MG63 (cell line): Measurements from ENCODE around the gene SNX25. TPM values are rescaled to one million over a fixed set of nuclear protein-coding genes. Genes with fewer than 3 reads are reported as not detected.
A peak's percentile ranks its signal among the peaks of the same experiment; 100 is the strongest.

ENCODE experiments used
- DNase-seq: peaks from one replicate; pipeline ENCODE4 v3.0.0-alpha.2; 2020
- H3K27me3 ChIP-seq: fragments of 250-450 bp; sonication (Bioruptor Pico); 2 replicates; pipeline ENCODE4 v1.5.1; 2020; ENCODE audit warnings: mild to moderate bottlenecking, moderate library complexity
- H3K36me3 ChIP-seq: fragments of 250-450 bp; sonication (Bioruptor Pico); 2 replicates; pipeline ENCODE4 v1.5.1; 2020; ENCODE audit warnings: mild to moderate bottlenecking, moderate library complexity
- H3K4me3 ChIP-seq: fragments of 250-450 bp; sonication (Bioruptor Pico); 2 replicates; pipeline ENCODE4 v1.5.1; 2020; ENCODE audit warnings: mild to moderate bottlenecking, moderate library complexity
- H3K9me3 ChIP-seq: fragments of 250-450 bp; sonication (Bioruptor Pico); 2 replicates; pipeline ENCODE4 v1.5.1; 2020; ENCODE audit warnings: mild to moderate bottlenecking, moderate library complexity
- total RNA-seq: library from RNA; depleted of rRNA; stranded (reverse); fragments of >200 nt; shearing (Covaris generic); gene quantifications from 2 replicates; pipeline ENCODE4 v1.2.3, GENCODE V29; 2014; ENCODE audit warnings: low replicate concordance

Gene SNX25
- total RNA-seq, 1 experiment from 2014 or later = 8.2 TPM

GRCh38 chr4:185218312-185218711 is 8.9 kb downstream of the SNX25 start:
- no peak for DNase-seq
- Histone ChIP-seq H3K9me3 (no peaks in the 10 kb centered on the region), H3K27me3 (no peaks in the 10 kb centered on the region), H3K4me3 (no peak overlapping the region), H3K36me3 (no peaks in the 10 kb centered on the region)

DNA sequence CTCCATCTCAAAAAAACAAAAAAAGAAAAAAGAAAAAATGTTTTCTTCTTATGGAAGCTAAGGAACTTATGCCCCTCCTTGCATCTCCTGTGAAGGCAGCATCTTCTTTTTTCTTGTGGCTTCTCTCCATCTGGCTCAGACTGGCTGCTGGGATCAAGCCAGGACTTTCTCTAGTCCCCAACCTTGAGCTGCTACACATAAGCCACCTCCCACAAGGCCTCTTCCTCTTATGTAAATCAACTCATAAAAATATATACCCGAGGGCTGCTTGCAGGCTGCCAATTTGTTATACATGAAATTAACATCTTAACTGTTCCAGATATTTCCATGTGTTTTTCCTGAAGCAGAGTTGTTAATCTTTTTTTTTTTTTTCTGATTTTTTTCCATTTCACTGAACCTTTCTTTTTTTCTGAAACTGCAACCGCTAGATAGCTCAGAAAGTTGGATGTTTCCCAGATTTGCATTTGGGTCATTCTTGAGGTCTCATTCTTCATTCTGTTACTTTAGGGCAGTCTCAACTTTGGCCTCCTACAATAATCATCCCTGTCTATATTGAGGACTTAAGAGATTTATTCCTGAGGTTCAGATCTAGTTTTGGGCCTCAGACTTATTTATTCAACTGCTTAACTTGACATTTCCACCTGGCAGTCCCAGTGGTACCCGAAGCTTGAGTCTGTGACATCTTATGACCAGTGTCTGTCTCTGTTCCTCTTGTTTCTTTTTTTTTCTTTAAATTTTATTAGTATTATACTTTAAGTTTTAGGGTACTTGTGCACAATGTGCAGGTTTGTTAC is 10.3 kb downstream of the SNX25 start:
- H3K27me3 ChIP-seq = no peaks in the 10 kb centered on the region
- no peaks in the 10 kb centered on the region for H3K9me3 ChIP-seq
- DNase-seq = peak; percentile 49
- no peak overlapping the region for H3K4me3 ChIP-seq
- H3K36me3 ChIP-seq = no peaks in the 10 kb centered on the region

- no peaks in the 10 kb centered on the region for H3K36me3 ChIP-seq
- no peaks in the 10 kb centered on the region for H3K9me3 ChIP-seq
- no peak for DNase-seq
- H3K4me3 ChIP-seq = no peak overlapping the region
- no peaks in the 10 kb centered on the region for H3K27me3 ChIP-seq
Observed at GRCh38 chr4:185221491-185221890, 12.1 kb downstream of the SNX25 start.

GRCh38 chr4:185221912-185222311 is 12.5 kb downstream of the SNX25 start:
- Histone ChIP-seq H3K4me3 (no peak overlapping the region), H3K9me3 (no peaks in the 10 kb centered on the region), H3K36me3 (no peaks in the 10 kb centered on the region), H3K27me3 (no peaks in the 10 kb centered on the region)
- no peak for DNase-seq

- DNase-seq = no peak
- Histone ChIP-seq H3K4me3 (no peak overlapping the region), H3K36me3 (no peaks in the 10 kb centered on the region), H3K27me3 (no peaks in the 10 kb centered on the region), H3K9me3 (no peaks in the 10 kb centered on the region)
Observed at GRCh38 chr4:185222598-185222997, 13.2 kb downstream of the SNX25 start.

DNA sequence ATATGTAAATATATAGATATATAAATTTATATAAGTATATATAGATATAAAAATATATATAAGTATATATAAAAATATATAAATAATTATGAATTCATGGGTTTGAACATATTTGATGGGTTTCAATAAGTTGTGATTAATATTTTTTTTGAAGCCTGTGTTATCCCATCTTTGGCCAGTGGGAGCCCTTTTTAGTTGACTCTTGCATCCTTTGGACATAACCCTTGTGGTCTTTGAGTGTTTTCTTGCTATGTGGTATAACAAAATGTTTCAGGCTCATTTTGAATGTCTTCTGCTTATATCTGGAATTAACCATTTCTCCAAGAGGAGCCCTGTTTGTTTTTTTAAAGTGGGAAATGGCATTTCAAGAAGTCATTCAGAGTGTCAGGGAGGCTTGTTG is 15.2 kb downstream of the SNX25 start:
- Histone ChIP-seq H3K4me3 (no peak overlapping the region), H3K9me3 (no peaks in the 10 kb centered on the region), H3K36me3 (no peaks in the 10 kb centered on the region), H3K27me3 (no peaks in the 10 kb centered on the region)
- DNase-seq = no peak

DNA sequence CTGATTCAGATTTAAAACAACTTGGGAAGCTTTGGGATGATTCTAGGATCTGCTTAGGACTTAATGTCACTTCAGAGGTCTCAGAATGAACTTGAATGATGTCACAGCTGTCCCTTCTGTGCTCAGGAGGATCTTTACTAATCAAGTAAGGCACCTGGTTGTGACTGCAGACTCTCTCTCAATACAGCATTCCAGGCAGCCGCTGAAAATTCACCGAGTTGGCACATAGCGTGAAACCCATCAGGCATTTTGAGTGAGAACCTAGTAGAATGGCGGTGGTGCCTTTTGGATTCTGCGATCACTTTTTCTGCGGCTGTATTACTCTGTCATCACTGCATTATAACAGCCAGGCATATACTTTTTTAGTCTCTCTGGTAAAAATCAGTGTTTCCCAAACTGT is 16.5 kb downstream of the SNX25 start:
- no peak overlapping the region for H3K4me3 ChIP-seq
- no peaks in the 10 kb centered on the region for H3K36me3 ChIP-seq
- no peaks in the 10 kb centered on the region for H3K9me3 ChIP-seq
- DNase-seq = no peak
- no peaks in the 10 kb centered on the region for H3K27me3 ChIP-seq

DNA sequence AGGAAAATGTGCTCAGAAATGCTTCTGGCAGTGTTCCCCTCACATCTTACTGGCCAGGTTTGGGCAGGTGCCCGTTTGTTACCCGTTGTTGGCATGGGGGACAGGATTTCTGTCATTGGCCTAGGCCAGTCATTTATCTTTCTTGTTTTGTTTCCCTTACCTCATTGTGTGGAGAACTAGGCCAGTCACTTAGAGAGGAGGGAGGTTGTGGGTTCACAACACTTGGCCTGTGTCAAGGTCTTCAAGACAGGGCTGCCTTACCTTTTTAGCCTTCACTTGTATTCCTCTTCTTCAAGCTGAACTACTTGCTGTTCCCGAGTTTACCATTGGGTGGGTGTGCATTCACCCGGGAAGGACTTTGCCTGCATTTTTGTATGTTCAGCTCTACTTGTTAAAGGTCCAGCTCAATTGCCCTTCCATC is 17.7 kb downstream of the SNX25 start:
- DNase-seq = no peak
- H3K9me3 ChIP-seq = no peaks in the 10 kb centered on the region
- no peaks in the 10 kb centered on the region for H3K27me3 ChIP-seq
- no peak overlapping the region for H3K4me3 ChIP-seq
- H3K36me3 ChIP-seq = no peaks in the 10 kb centered on the region

DNA sequence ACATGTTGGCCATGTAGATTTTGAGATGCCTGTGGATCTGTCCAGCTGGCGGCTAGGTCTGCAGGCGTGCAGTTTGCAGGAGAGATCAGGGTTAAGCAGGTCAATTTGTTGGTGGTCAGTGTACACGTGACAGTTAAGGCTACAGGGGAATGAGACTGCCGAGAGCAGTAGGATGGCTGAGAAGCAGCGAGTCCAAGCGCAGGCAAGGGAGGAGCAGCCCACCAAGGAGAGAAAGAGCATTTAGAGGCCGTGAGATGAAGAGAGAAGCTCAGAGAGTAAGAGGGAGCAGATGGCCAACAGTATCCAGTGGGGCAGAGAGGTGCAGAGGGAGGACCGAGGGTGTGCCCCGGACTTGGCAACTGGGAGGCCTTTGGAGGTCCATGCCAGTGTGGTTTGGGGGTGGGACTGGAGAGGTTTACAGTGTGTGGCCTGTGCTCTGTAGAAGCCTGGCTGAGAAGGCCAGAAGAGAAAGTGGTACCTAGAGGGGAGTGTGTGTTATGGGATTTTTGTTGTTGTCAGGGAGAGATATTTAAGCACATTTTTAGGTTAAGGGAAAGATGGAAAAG is 18.4 kb downstream of the SNX25 start:
- Histone ChIP-seq H3K4me3 (no peak overlapping the region), H3K27me3 (no peaks in the 10 kb centered on the region), H3K9me3 (no peaks in the 10 kb centered on the region), H3K36me3 (no peaks in the 10 kb centered on the region)
- DNase-seq = no peak

DNA sequence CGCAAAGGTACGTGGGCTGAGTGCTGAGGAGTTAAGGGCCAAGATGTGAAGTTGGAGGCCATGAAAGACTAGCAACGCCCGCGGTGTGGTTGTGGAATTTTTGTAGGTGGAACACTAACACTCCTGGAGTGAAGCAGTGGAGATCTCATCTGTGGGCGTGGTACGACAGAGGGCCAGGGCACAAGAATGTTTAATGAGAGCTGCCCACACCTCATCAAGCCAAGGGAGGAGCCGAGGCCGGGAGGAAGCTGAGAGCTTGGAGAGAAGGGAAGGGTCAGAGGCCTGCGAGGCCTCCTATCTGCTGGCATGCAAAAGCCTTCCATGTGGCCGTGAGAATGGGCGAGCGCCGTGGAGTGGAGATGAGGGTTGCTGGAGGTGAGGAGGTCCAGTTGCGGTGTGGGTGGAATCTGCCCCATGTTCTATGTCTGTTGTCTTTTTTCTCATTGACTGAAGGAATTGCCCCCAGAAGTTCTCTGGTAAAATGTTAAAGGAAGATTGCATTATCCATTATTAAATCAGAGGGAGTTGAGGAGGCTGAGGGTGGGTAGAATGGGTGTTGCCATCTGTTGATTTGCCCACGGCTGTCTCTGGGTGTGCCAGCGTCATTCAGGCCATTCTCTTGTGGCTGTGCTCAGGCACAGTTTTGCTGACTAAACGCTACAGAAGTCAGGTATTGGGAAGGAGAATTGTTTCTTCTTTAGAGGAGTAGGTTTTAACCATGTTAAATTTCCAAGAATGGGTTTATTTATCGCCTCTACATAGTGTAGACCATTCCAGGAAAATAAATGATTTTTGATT is 19.8 kb downstream of the SNX25 start:
- no peak overlapping the region for H3K4me3 ChIP-seq
- no peak for DNase-seq
- no peaks in the 10 kb centered on the region for H3K27me3 ChIP-seq
- H3K36me3 ChIP-seq = no peaks in the 10 kb centered on the region
- H3K9me3 ChIP-seq = no peaks in the 10 kb centered on the region

GRCh38 chr4:185232370-185232769 is 23.0 kb downstream of the SNX25 start:
- Histone ChIP-seq H3K4me3 (no peak overlapping the region), H3K27me3 (no peaks in the 10 kb centered on the region), H3K9me3 (no peaks in the 10 kb centered on the region), H3K36me3 (no peaks in the 10 kb centered on the region)
- no peak for DNase-seq

DNA sequence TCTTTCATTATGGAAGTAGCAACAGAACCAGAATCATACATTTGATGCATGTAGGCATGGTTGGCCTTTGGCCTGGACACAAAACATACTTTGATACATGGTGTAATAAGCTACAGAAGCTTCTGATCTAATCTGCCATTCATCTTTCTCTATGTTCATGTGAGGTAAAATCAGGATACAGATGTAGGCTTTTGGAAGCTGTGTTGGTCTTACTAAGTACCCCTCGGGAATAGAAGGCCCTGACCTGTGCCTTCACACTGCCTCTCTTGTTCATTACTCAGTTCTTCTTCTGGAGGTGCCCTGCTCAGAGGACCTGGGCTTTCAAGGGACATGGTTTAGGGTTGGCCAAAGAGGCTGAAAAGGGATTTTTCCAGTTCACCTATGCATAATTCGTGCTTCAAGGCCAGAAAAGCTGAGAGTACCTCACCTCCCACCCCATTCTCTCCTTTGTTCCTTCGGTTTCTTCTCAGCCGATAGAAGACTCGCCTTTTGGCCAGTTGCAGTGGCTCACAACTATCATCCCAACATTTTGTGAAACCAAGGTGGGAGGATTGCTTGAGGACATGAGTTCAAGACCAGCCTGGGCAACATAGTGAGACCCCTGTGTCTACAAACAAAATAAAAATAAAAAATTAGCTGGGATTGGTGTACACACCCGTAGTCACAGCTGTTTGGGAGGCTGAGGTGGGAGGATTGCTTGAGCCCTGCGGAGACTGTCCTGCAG is 25.9 kb downstream of the SNX25 start:
- DNase-seq = no peak
- H3K27me3 ChIP-seq = no peaks in the 10 kb centered on the region
- no peaks in the 10 kb centered on the region for H3K9me3 ChIP-seq
- no peak overlapping the region for H3K4me3 ChIP-seq
- H3K36me3 ChIP-seq = no peaks in the 10 kb centered on the region

- H3K27me3 ChIP-seq = no peaks in the 10 kb centered on the region
- no peaks in the 10 kb centered on the region for H3K9me3 ChIP-seq
- H3K36me3 ChIP-seq = no peaks in the 10 kb centered on the region
- H3K4me3 ChIP-seq = no peak overlapping the region
- no peak for DNase-seq
Observed at GRCh38 chr4:185235843-185236503, 26.6 kb downstream of the SNX25 start.

- no peak overlapping the region for H3K4me3 ChIP-seq
- H3K9me3 ChIP-seq = no peaks in the 10 kb centered on the region
- no peaks in the 10 kb centered on the region for H3K27me3 ChIP-seq
- H3K36me3 ChIP-seq = no peaks in the 10 kb centered on the region
- no peak for DNase-seq
Observed at GRCh38 chr4:185237175-185237574, 27.8 kb downstream of the SNX25 start.

- Histone ChIP-seq H3K4me3 (no peak overlapping the region), H3K9me3 (no peaks in the 10 kb centered on the region), H3K36me3 (no peaks in the 10 kb centered on the region), H3K27me3 (no peaks in the 10 kb centered on the region)
- DNase-seq = no peak
Observed at GRCh38 chr4:185238215-185238681, 28.9 kb downstream of the SNX25 start.

DNA sequence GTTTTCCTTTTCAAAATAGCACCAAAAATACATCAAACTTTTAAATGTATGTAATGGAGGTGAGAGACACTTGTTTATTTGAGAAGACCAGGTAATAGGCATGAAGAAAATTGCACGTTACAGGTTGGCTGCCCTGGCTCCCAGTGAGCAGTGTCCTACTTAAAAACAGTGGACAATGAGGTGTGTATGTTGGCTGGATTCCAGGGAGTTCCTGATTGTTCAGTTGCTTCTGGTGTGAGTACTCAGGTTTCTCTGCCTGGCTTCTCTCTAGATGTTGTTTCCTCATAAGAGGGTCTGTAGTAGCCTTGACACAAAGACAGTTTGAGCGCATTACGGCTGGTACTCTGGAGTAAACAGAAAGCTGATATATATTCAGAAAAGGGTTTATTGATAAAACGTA is 29.4 kb downstream of the SNX25 start:
- Histone ChIP-seq H3K4me3 (no peak overlapping the region), H3K9me3 (no peaks in the 10 kb centered on the region), H3K36me3 (no peaks in the 10 kb centered on the region), H3K27me3 (no peaks in the 10 kb centered on the region)
- no peak for DNase-seq
